Muscle layer of colon (tissue), 2 donors: ENCODE measurements around the gene LRRC42.

Source experiments
- H3K27ac ChIP-seq: one replicate; pipeline ENCODE4 v1.7.0; 2013; ENCODE audit warnings: low read depth, mild to moderate bottlenecking, low read length, moderate library complexity
- H3K27me3 ChIP-seq, 2 donors: one replicate each; pipeline ENCODE4 v1.7.0; 2013; ENCODE audit warnings: low read length in 2 of 2, mild to moderate bottlenecking in 2 of 2; ENCODE audit not compliant: insufficient read depth in 2 of 2, control insufficient read depth in 1 of 2
- H3K36me3 ChIP-seq: one replicate; pipeline ENCODE4 v1.7.0; 2013; ENCODE audit warnings: mild to moderate bottlenecking, low read length; ENCODE audit not compliant: insufficient read depth
- H3K4me1 ChIP-seq: one replicate; pipeline ENCODE4 v1.7.0; 2013; ENCODE audit warnings: mild to moderate bottlenecking, low read length; ENCODE audit not compliant: insufficient read depth
- H3K4me3 ChIP-seq, 2 donors: one replicate each; pipeline ENCODE4 v1.7.0; 2013; ENCODE audit warnings: low read length in 2 of 2, low read depth in 1 of 2, mild to moderate bottlenecking in 1 of 2, moderate library complexity in 1 of 2
- H3K9ac ChIP-seq: one replicate; pipeline ENCODE4 v1.7.0; 2013; ENCODE audit warnings: low read length
- H3K9me3 ChIP-seq: one replicate; pipeline ENCODE4 v1.7.0; 2013; ENCODE audit warnings: mild to moderate bottlenecking, low read length
- donor health status: abdominal sarcoma.
- donor health status: Adenocarcinoma of cecum.

The LRRC42 gene

DNA sequence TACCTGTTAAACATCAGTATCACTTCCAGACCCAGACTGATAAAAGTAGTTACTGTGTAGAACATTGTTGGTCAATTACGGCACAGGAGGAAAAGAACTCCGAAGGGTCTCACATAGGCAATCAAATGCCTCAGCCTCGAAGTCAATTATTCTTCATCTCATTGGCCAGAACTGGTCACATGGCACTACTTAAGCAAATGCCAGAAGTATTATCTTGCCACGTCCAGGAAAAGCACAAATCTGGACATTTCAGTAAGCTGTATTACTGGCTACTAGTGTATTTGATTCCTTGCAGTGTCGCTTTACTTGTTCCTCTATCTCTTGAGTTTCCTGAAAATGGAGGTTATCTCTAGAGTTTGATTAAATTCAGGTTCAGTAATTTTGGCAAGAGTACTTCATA is 27.8 kb upstream of the LRRC42 start:
- Histone ChIP-seq H3K4me3 (no peak overlapping the region), H3K27ac (no peak overlapping the region), H3K36me3 (peaks cover 9% of the 10 kb centered on the region)

DNA sequence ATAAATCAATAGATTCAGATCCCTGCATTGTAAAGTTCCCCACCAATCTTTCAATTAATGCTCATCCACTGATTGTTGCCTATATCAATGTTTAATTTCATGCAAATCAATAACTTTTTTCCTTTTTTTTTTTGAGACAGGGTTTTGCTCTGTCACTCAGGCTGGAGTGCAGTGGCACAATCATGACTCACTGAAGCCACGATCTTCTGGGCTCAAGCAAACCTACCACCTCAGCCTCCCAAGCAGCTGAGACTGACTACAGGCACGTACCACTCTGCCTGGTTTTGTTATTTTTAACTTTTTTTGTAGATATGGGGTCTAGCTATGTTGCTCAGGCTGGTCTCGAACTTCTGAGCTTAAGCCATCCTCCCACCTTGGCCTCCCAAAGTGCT is 26.5 kb upstream of the LRRC42 start:
- H3K9me3 ChIP-seq = no peaks in the 10 kb centered on the region
- H3K4me1 ChIP-seq = no peaks in the 10 kb centered on the region
- H3K27me3 ChIP-seq = no peaks in the 10 kb centered on the region
- no peak overlapping the region for H3K4me3 ChIP-seq
- no peak overlapping the region for H3K9ac ChIP-seq
- H3K27ac ChIP-seq = no peak overlapping the region
- peaks cover 8% of the 10 kb centered on the region for H3K36me3 ChIP-seq

More for the DNA sequence above, 27.8 kb upstream of the LRRC42 start:
- no peaks in the 10 kb centered on the region for H3K4me1 ChIP-seq
- H3K27me3 ChIP-seq = no peaks in the 10 kb centered on the region
- no peak overlapping the region for H3K9ac ChIP-seq
- H3K9me3 ChIP-seq = no peaks in the 10 kb centered on the region

DNA sequence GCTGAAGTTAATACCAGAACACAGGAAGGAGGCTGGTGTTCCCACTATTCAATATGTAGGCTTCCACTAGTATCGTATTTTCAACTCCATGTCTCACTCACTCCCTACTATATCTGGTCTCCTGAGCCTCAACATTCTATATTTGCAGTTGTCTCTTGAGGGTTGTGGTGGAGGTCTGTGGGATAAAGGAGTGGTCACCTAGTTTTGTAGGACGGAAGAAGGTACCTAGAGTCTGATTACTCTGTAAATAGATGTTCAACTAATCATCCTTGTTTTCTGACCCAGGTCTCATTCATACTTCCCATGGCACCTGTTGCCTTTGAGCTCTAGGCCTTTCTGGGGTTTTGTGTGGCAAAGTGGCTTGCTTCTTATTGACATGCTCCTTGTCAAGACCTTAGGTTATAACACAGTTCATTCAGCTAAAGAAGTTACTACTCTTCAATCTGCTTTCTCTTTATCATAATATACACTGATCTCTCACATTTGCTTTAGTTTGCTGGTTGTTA is 18.7 kb upstream of the LRRC42 start:
- no peaks in the 10 kb centered on the region for H3K27me3 ChIP-seq
- no peaks in the 10 kb centered on the region for H3K4me1 ChIP-seq
- no peak overlapping the region for H3K27ac ChIP-seq
- peaks cover 9% of the 10 kb centered on the region for H3K36me3 ChIP-seq
- no peaks in the 10 kb centered on the region for H3K9me3 ChIP-seq
- no peak overlapping the region for H3K9ac ChIP-seq
- no peak overlapping the region for H3K4me3 ChIP-seq

DNA sequence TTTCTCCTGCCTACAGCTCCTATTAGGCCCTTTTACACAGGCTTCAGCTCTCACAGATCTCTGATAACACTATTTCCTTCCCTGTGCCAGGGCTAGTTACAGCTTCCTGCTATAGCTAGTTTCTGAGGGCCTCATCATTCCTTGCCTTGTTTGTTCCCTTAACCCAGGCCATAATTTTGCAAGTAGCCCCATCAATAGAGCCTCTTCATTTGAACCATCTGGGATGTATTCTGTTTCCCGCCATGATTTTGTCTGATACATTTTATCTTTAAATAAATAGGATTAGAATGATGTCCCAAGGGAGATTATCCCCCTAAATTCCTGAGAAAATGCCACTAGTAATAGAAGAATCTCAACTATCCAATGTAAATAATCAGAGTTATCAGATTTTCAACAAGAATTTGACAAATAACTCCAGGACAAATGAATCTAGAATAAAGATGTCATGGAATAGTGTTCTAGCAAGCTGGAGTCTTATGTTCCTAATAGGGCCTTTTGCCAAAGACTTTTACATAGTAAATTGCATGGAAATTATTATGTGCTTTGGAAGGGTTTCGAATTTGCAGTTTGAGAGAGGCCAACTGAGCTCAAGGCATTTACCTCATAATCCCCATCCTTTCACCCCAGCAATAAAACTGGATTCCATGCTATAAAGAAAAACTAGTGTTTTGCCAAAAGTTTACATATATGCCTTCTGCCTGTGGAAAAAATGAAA is 16.7 kb upstream of the LRRC42 start:
- no peak overlapping the region for H3K4me3 ChIP-seq
- H3K9ac ChIP-seq = no peak overlapping the region
- no peaks in the 10 kb centered on the region for H3K4me1 ChIP-seq
- H3K27ac ChIP-seq = no peak overlapping the region
- no peaks in the 10 kb centered on the region for H3K27me3 ChIP-seq
- peaks cover 9% of the 10 kb centered on the region for H3K36me3 ChIP-seq
- H3K9me3 ChIP-seq = no peaks in the 10 kb centered on the region

DNA sequence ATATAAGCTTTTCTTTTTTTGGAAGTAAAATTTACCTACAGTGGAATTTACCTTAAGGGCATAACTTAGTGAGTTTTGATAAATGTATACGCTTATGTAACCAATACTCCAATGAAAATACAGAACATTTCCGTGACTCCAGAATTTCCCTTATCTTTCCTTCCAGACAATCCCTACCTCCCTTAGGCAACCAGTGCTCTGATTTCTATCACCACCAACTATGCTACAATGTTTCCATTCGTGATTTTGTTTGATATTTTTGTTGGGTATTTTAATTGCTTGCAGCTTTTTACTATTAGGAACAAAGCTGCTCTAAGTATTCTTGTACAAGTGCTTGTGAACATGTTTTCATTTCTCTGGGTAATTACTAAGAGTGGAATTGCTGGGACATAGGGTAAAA is 15.2 kb upstream of the LRRC42 start:
- H3K27me3 ChIP-seq = no peaks in the 10 kb centered on the region
- no peak overlapping the region for H3K4me3 ChIP-seq
- H3K4me1 ChIP-seq = no peaks in the 10 kb centered on the region
- no peak overlapping the region for H3K9ac ChIP-seq
- H3K27ac ChIP-seq = no peak overlapping the region
- peaks cover 9% of the 10 kb centered on the region for H3K36me3 ChIP-seq
- no peaks in the 10 kb centered on the region for H3K9me3 ChIP-seq

DNA sequence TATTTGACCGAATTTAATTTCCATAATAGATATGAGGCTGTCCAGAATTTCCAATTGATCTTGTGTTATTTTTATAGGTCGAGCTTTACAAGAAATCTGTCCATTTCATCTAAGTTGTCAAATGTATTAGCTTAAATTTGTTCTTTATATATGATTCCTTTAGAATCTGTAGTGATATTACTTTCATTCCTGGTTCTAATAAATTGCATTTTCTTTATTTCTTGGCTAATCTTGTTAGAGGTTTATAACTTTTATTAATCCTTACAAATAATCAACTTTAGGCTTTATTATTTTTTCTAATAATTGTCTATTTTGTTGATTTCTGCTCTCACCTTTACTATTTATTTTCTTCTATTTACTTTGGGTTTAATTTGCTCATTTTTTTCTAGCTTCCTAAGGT is 14.6 kb upstream of the LRRC42 start:
- H3K36me3 ChIP-seq = peaks cover 9% of the 10 kb centered on the region
- no peak overlapping the region for H3K27ac ChIP-seq

DNA sequence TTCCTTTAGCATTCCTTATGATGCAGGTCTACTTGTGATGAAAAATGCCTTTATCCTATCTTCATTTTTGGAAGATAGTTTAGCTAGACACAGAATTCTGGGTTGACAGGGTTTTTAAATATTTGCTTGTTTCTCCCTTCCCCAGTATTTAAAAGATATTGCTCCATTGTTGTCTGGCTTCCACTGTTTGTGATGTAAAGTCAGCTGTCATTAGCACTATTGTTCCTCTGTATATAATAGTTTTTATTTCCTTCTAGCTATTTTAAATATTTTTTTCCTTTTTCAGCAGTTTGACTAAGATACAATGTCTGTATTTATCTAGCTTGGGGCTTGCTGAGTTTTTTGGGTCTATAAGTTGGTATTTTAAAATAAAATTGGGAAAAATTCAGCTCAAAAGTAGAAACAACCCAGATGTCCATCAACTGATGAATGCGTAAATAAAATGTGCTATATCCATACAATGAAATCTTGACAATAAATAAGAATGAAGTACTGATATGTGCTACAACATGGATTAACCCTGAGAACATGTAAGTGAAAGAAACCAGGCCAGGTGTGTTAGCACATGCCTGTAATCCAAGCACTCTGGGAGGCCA is 11.9 kb upstream of the LRRC42 start:
- Histone ChIP-seq H3K4me3 (no peak overlapping the region), H3K9ac (no peak overlapping the region), H3K27me3 (no peaks in the 10 kb centered on the region), H3K27ac (no peak overlapping the region), H3K4me1 (no peaks in the 10 kb centered on the region), H3K9me3 (no peaks in the 10 kb centered on the region), H3K36me3 (peaks cover 4% of the 10 kb centered on the region)

More for the DNA sequence above, 14.6 kb upstream of the LRRC42 start:
- Histone ChIP-seq H3K4me1 (no peaks in the 10 kb centered on the region), H3K9ac (no peak overlapping the region), H3K27me3 (no peaks in the 10 kb centered on the region), H3K4me3 (no peak overlapping the region), H3K9me3 (no peaks in the 10 kb centered on the region)

DNA sequence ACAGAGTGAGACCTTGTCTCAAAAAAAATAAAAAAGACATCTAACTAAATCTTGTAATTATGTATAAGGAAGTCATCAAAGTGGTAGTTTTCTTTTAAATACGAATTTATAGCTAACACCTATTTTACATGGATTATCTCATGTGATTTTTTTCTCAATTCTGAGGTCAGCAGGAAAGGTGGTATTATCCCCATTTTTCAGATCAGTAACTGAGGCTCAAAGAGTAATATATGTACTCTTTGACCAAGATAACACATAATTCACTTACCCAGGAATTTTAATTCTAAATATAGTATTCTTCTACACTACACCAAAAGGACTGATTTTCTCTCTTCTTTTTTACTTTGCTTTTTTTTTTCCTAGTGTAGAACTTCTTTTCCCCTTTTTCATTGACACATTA is 9.7 kb upstream of the LRRC42 start:
- no peak overlapping the region for H3K27ac ChIP-seq

DNA sequence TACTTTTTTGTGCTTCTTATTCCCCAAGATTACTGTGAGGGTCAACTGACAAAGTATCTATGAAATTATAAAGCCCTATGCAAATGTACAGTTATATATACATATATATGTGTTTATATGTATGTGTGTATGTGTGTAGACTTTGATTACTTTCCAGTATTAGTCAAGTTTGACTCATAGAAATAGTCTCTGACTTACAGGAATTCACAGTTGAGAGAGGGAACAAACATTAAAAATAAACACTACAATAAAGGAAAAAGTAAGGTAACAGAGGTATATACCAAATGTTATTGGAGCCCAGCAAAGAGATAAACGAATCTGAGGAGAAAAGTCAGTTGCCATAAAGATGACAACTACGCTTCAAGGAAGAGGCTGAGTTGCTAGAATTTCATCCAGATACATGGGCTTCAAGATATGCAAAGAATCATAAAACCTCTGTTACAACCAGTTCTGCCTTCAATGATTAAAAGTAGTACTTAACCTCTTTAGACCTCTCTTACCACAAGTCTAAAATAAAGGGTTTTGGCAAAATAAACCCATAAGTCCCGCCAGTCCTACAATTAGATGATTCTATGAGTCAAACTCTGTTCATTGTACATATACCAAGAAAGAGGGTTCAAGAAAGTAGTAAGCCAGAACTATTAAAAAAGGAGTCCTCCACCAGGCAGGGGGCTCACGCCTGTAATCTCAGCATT is 7.9 kb upstream of the LRRC42 start:
- Histone ChIP-seq H3K4me3 (no peak overlapping the region), H3K9me3 (no peaks in the 10 kb centered on the region), H3K27me3 (no peaks in the 10 kb centered on the region), H3K4me1 (no peaks in the 10 kb centered on the region), H3K27ac (no peak overlapping the region), H3K9ac (no peak overlapping the region), H3K36me3 (no peaks in the 10 kb centered on the region)

More for the DNA sequence above, 9.7 kb upstream of the LRRC42 start:
- Histone ChIP-seq H3K9ac (no peak overlapping the region), H3K9me3 (no peaks in the 10 kb centered on the region), H3K4me1 (no peaks in the 10 kb centered on the region), H3K27me3 (no peaks in the 10 kb centered on the region), H3K4me3 (no peak overlapping the region), H3K36me3 (no peaks in the 10 kb centered on the region)

DNA sequence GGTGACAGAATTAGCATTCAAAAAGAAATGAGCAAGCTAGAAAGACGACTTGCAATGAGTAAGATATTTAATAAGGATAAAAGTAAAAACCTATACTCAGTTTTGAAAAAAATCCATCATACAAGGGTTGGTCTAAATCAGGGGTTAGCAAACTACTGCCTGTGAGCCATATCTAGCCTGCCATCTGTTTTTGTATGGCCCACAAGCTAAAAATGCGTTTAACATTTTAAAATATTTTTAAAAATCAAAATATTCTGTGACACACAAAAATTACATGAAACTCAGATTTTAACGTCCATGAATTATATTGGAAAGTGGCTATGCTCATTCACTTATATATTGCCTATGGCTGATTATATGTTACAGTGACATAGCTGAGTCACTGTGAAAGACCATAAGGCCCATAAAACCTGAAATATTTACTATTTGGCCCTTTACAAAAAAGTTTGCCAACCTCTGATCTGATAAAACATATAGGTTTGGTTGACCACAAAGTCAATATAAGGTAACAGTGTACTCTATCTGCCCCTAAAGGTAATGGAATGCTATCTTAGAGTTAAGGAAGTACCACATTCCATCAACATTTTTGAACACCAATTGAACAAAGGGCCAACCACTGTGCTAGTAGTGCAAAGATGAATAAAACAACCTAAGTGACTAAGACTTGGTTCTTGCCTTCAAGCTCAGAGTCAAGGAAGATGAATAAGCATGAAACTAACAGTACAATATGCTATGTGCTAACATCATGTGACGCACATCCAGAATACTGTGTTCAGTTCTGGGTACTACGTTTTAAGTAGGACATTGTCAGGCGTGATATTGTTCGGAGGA is 3.8 kb upstream of the LRRC42 start:
- H3K27ac ChIP-seq = no peak overlapping the region
- H3K27me3 ChIP-seq = no peaks in the 10 kb centered on the region
- peaks cover 17% of the 10 kb centered on the region for H3K4me1 ChIP-seq
- no peak overlapping the region for H3K9ac ChIP-seq
- no peak overlapping the region for H3K4me3 ChIP-seq
- H3K9me3 ChIP-seq = no peaks in the 10 kb centered on the region
- no peaks in the 10 kb centered on the region for H3K36me3 ChIP-seq

DNA sequence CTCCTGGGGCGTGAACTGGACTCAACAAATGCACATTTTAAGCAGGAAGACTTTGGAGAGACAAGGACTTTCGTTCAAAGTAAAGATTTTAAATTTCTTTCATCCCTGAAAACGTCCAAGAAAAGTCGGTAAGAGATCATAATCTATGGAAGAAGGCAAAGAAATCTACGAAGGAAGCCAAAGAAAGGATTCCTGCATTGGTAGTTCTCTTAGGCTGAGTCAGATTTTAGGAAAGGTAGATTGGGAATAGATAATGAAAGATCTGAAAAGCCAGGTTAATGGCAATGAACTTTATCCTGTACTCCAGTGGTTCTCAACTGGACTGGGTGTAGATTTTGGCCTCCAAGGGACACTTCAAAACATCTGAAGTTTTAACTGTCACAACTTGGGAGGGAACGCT is 3.1 kb upstream of the LRRC42 start:
- Histone ChIP-seq H3K27ac (no peak overlapping the region), H3K4me1 (peaks cover 25% of the 10 kb centered on the region), H3K9ac (no peak overlapping the region), H3K27me3 (no peaks in the 10 kb centered on the region), H3K4me3 (no peak overlapping the region), H3K36me3 (no peaks in the 10 kb centered on the region), H3K9me3 (no peaks in the 10 kb centered on the region)
